K562 (cell line): Measurements from ENCODE around the gene GALNT15. TPM values are rescaled to one million over a fixed set of nuclear protein-coding genes. Genes with fewer than 3 reads are reported as not detected.

ENCODE experiments used
- ATAC-seq: fragments of 200-7000 bp; cut with Tn5 transposase; 3 replicates; pipeline ENCODE4 v1.9.1; 2020; ENCODE audit warnings: moderate library complexity
- BruUV-seq: library from RNA; stranded (reverse); fragments of 400-500 nt; replicated peaks from 2 replicates; lab custom pipeline; 2021; lab: Mats Ljungman, UMichigan
- CTCF ChIA-PET: fragments of 300-600 bp; formaldehyde crosslinking; extraction: SDS; loops from one replicate; lab custom pipeline; 2021; ENCODE audit warnings: low intra/inter-chr PET ratio; lab: Yijun Ruan, JAX
- POLR2A ChIA-PET: fragments of 300-600, 350-650 bp; sonication (Branson Sonifier 250); formaldehyde crosslinking; extraction: SDS; loops from one replicate; lab custom pipeline; 2021; ENCODE audit warnings: antibody characterized with exemption, inconsistent platforms; lab: Yijun Ruan, JAX
- DNase-seq, 4 experiments: peaks; one replicate each; pipeline versions ENCODE4 v3.0.0 to v3.0.0-alpha.2; 2011 to 2018; ENCODE audit warnings: low spot score in 3 of 4, mixed read lengths in 3 of 4; ENCODE audit errors: extremely low read depth in 1 of 4
- FAIRE-seq: peaks from 2 replicates; lab custom pipeline; 2011; peaks lifted over from hg19 to GRCh38; lab: Jason Lieb, UNC
- H2AFZ ChIP-seq: 2 replicates; pipeline ENCODE4 v1.6.0; 2011; ENCODE audit warnings: low read depth, low read length, control low read depth, inconsistent platforms
- H3K27ac ChIP-seq: fragments of 200-600 bp; 3 replicates; pipeline ENCODE4 v1.8.0; 2011; ENCODE audit warnings: low read depth, mild to moderate bottlenecking, control low read depth, inconsistent platforms, low read length, moderate library complexity, mixed read lengths; ENCODE audit errors: extremely low read depth
- H3K27me3 ChIP-seq, 2 experiments: fragments of 300-600 bp in 1 of 2; 2 replicates in 1 of 2; 3 replicates in 1 of 2; pipeline versions ENCODE4 v1.6.0 to v1.8.0; 2011; ENCODE audit warnings: inconsistent platforms in 2 of 2, low read length in 2 of 2, mild to moderate bottlenecking in 1 of 2, mixed read lengths in 1 of 2, moderate library complexity in 1 of 2; ENCODE audit not compliant: control insufficient read depth in 2 of 2, insufficient read depth in 2 of 2
- H3K36me3 ChIP-seq: fragments of 300-600 bp; 3 replicates; pipeline ENCODE4 v1.8.0; 2011; ENCODE audit warnings: mild to moderate bottlenecking, low read length, inconsistent platforms; ENCODE audit not compliant: control insufficient read depth, insufficient read depth
- H3K4me1 ChIP-seq, 2 experiments: fragments of 200-600 bp in 1 of 2; replicated peaks in 1 of 2; 2 replicates in 1 of 2; 3 replicates in 1 of 2; pipeline versions ENCODE4 v1.5.1 to v1.8.0; 2011; ENCODE audit warnings: inconsistent platforms in 2 of 2, low read length in 2 of 2, mild to moderate bottlenecking in 1 of 2, mixed read lengths in 1 of 2, moderate library complexity in 1 of 2; ENCODE audit not compliant: control insufficient read depth in 2 of 2, insufficient read depth in 2 of 2
- H3K4me2 ChIP-seq: 2 replicates; pipeline ENCODE4 v1.6.1; 2011; ENCODE audit warnings: low read length, control low read depth, inconsistent platforms, mixed read lengths; ENCODE audit not compliant: insufficient read depth
- H3K4me3 ChIP-seq: fragments of 200-600 bp; sonication (generic), shearing (Covaris generic); 2 replicates; pipeline ENCODE4 v1.5.1; 2016; ENCODE audit warnings: control low read depth, inconsistent platforms
- H3K79me2 ChIP-seq: fragments of 200-600 bp; 3 replicates; pipeline ENCODE4 v1.8.0; 2011; ENCODE audit warnings: low read length, inconsistent platforms; ENCODE audit not compliant: control insufficient read depth, insufficient read depth
- H3K9ac ChIP-seq, 2 experiments: 2 replicates each; pipeline versions ENCODE4 v1.6.0 to v1.6.1; 2011; ENCODE audit warnings: low read depth in 2 of 2, low read length in 2 of 2, control low read depth in 1 of 2, inconsistent platforms in 1 of 2, mild to moderate bottlenecking in 1 of 2, mixed read lengths in 1 of 2; ENCODE audit not compliant: insufficient read depth in 1 of 2
- H3K9me1 ChIP-seq: one replicate; pipeline ENCODE4 v1.6.0; 2011; ENCODE audit warnings: inconsistent platforms, mild to moderate bottlenecking, low read length, moderate library complexity; ENCODE audit not compliant: control insufficient read depth, insufficient read depth
- H3K9me3 ChIP-seq: replicated peaks from 2 replicates; pipeline ENCODE4 v1.5.1; 2011; ENCODE audit warnings: low read depth, low read length, inconsistent platforms; ENCODE audit not compliant: control insufficient read depth, insufficient read depth
- H4K20me1 ChIP-seq: replicated peaks from 2 replicates; pipeline ENCODE4 v1.6.1; 2011; ENCODE audit warnings: low read length, inconsistent platforms, mixed read lengths; ENCODE audit not compliant: control insufficient read depth, insufficient read depth
- CBX2 ChIP-seq: fragments of 200-600 bp; sonication (generic); IDR thresholded peaks from one replicate; pipeline ENCODE4 v1.6.1; 2012; ENCODE audit warnings: mild to moderate bottlenecking, low read length, inconsistent platforms; ENCODE audit not compliant: insufficient read depth, poor library complexity, severe bottlenecking
- ESRRA ChIP-seq: fragments of 450-650 bp; IDR thresholded peaks from 2 replicates; pipeline ENCODE4 v1.6.1; 2014; ENCODE audit warnings: low read depth, mild to moderate bottlenecking, moderate library complexity, borderline replicate concordance
- EWSR1 ChIP-seq: fragments of 450-650 bp; IDR thresholded peaks from 2 replicates; pipeline ENCODE4 v1.6.1; 2018; ENCODE audit warnings: borderline replicate concordance, mild to moderate bottlenecking, low read depth, moderate library complexity; ENCODE audit not compliant: partially characterized antibody
- FIP1L1 ChIP-seq: fragments of 200-400 bp; formaldehyde crosslinking; IDR thresholded peaks from 2 replicates; pipeline ENCODE4 v1.6.1; 2018; ENCODE audit warnings: mild to moderate bottlenecking, low read depth, low read length; ENCODE audit not compliant: poor library complexity, severe bottlenecking
- FOS ChIP-seq: IDR thresholded peaks from 3 replicates; pipeline ENCODE4 v1.6.1; 2011; ENCODE audit not compliant: insufficient read length; ENCODE audit errors: extremely low read depth
- GABPB2 ChIP-seq: fragments of 250-450 bp; sonication (Bioruptor Pico); conservative IDR thresholded peaks from 2 replicates; pipeline ENCODE4 v1.5.1; 2021; ENCODE audit warnings: mild to moderate bottlenecking
- GTF2F1 ChIP-seq: IDR thresholded peaks from 2 replicates; pipeline ENCODE4 v1.6.1; 2011; ENCODE audit warnings: low read depth, low read length, improper control_type of control experiment
- KAT2B ChIP-seq: IDR thresholded peaks from one replicate; pipeline ENCODE4 v1.6.1; 2012; ENCODE audit warnings: low read depth, mild to moderate bottlenecking, control low read depth, inconsistent platforms, low read length, moderate library complexity
- NR4A1 ChIP-seq, 2 experiments: fragments of 250-450 bp in 1 of 2; fragments of 450-650 bp in 1 of 2; sonication (Bioruptor Pico) in 1 of 2; IDR thresholded peaks; 2 replicates each; pipeline versions ENCODE4 v1.4.0 to v1.6.1; 2016 to 2020; ENCODE audit warnings: mild to moderate bottlenecking in 2 of 2, missing compliant biosample characterization in 1 of 2, missing genetic modification characterization in 1 of 2, moderate library complexity in 1 of 2
- PHB2 ChIP-seq: fragments of 450-650 bp; IDR thresholded peaks from 2 replicates; pipeline ENCODE4 v1.6.1; 2017; ENCODE audit warnings: low read depth
- RBM39 ChIP-seq: fragments of 200-400 bp; formaldehyde crosslinking; optimal IDR thresholded peaks from 2 replicates; pipeline ENCODE3; 2018; ENCODE audit warnings: low read depth, low read length
- RFX1 ChIP-seq: fragments of 450-650 bp; IDR thresholded peaks from 2 replicates; pipeline ENCODE4 v1.6.1; 2016; ENCODE audit warnings: mild to moderate bottlenecking, moderate library complexity
- RFX5 ChIP-seq: IDR thresholded peaks from 2 replicates; pipeline ENCODE4 v1.6.1; 2011; ENCODE audit warnings: low read depth, mild to moderate bottlenecking, improper control_type of control experiment, low read length
- ZFP1 ChIP-seq: fragments of 450-650 bp; formaldehyde crosslinking; IDR thresholded peaks from 2 replicates; pipeline ENCODE4 v1.4.0; 2020; ENCODE audit warnings: mild to moderate bottlenecking, mixed read lengths
- ZNF184 ChIP-seq: sonication (generic); formaldehyde crosslinking; IDR thresholded peaks from 2 replicates; pipeline ENCODE4 v1.5.0; 2020; ENCODE audit warnings: missing genetic modification reagents
- ZNF263 ChIP-seq: sonication (generic); formaldehyde crosslinking; IDR thresholded peaks from 2 replicates; pipeline ENCODE4 v1.8.0; 2022; ENCODE audit warnings: mild to moderate bottlenecking, missing genetic modification reagents, borderline replicate concordance
- in situ Hi-C: fragments of 300-500 bp; cut with MboI; formaldehyde crosslinking; loops from 4 replicates; pipeline ENCODE4 v1.15.0; 2018; ENCODE audit warnings: inconsistent platforms, mixed read lengths
- intact Hi-C: fragments of 100-400 bp; cut with micrococcal nuclease; formaldehyde crosslinking; loops from 2 replicates; pipeline ENCODE4 v1.14.2; 2022
- polyA plus RNA-seq, 8 experiments: library from polyadenylated mRNA; depleted of rRNA in 4 of 8; stranded (reverse) in 5 of 8; unstranded in 3 of 8; fragments of >200 nt; fragmentation: Nextera tagmentation in 2 of 8; fragmentation: Illumina TruSeq in 1 of 8; extraction: Ambion mirVana in 2 of 8; extraction: Trizol in 1 of 8; gene quantifications; 2 replicates each; pipeline versions ENCODE4 v1.2.1 to v1.2.3, GENCODE V29; 2011 to 2014; ENCODE audit warnings: inconsistent platforms in 1 of 8, missing spikeins in 1 of 8
- total RNA-seq, 7 experiments: library from RNA; depleted of rRNA in 6 of 7; stranded (reverse); fragments of >200 nt in 6 of 7; fragmentation: Illumina TruSeq in 2 of 7; extraction: Trizol in 2 of 7; gene quantifications; 2 replicates each; pipeline versions ENCODE4 v1.2.1 to v1.2.3, GENCODE V29; 2011 to 2021; ENCODE audit warnings: low replicate concordance in 1 of 7
- TF ChIP-seq, protein P1 (sequence below): fragments of 250-450 bp; sonication (Bioruptor Pico); IDR thresholded peaks from 2 replicates; pipeline ENCODE4 v1.9.0; 2021; ENCODE audit warnings: mild to moderate bottlenecking
- TF ChIP-seq, protein P2 (sequence below): fragments of 450-650 bp; IDR thresholded peaks from 2 replicates; pipeline ENCODE4 v1.6.1; 2016; ENCODE audit warnings: mild to moderate bottlenecking
- TF ChIP-seq, protein P3 (sequence below): fragments of 250-450 bp; sonication (Bioruptor Pico); IDR thresholded peaks from 2 replicates; pipeline ENCODE4 v1.4.0; 2020

The GALNT15 gene
- total and polyA plus RNA-seq, 9 of the 15 experiments (the other 6 are each of a cell fraction or from before 2014, with no cell fraction given) = not detected

DNA sequence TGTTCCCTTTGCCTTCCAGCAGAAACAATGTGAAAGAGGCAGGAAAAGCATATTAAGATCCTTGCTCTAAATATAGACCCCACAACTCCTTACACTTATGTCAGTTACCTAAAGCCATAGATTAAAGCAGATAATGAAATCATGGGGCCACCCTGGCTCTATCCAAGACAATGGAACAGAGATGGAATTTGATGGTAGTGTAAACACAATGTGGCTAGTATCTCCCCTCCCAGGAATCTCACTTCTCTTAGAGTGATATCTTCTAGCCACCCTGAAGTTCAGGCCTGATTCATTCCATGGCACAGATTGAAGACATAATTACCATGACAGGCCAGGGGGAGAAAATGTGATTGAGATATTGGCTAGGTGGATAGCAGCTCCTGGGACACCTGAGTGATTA is 32.6 kb downstream of the GALNT15 start:
- no peaks in the 10 kb centered on the region for H3K9me1 ChIP-seq
- POLR2A ChIA-PET = no interaction called here

More for the DNA sequence above, 32.6 kb downstream of the GALNT15 start:
- Histone ChIP-seq H3K9ac (no peak overlapping the region), H2AFZ (no peak overlapping the region), H3K79me2 (no peaks in the 10 kb centered on the region), H3K4me3 (no peak overlapping the region), H3K4me1 (no peaks in the 10 kb centered on the region), H3K9me3 (no peaks in the 10 kb centered on the region), H3K4me2 (no peak overlapping the region), H4K20me1 (no peaks in the 10 kb centered on the region), H3K27me3 (peaks cover 34 to 37% of the 10 kb centered on the region in 2 experiments), H3K36me3 (no peaks in the 10 kb centered on the region), H3K27ac (no peak overlapping the region)
- intact Hi-C loops (no loop called here), in situ Hi-C loops (no loop called here)
- no peak for DNase-seq
- TF ChIP-seq RFX5 (no peak), CBX2 (no peak), ZNF184 (no peak), ZFP1 (no peak), EWSR1 (no peak), GABPB2 (CRISPR knock-in tag) (no peak), ESRRA (no peak), NR4A1 (CRISPR knock-in tag; IDR thresholded peaks at IDR 0.05) (no peak), NR4A1 (tag; IDR thresholded peaks at IDR 0.05) (no peak), GTF2F1 (no peak), PHB2 (no peak), RBM39 (no peak), ZNF263 (CRISPR knock-in tag) (no peak), KAT2B (no peak), FOS (no peak), FIP1L1 (no peak), RFX1 (no peak)
- TF ChIP-seq, protein P1, sequence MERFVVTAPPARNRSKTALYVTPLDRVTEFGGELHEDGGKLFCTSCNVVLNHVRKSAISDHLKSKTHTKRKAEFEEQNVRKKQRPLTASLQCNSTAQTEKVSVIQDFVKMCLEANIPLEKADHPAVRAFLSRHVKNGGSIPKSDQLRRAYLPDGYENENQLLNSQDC (CRISPR knock-in tag) = no peak
- TF ChIP-seq, protein P2, sequence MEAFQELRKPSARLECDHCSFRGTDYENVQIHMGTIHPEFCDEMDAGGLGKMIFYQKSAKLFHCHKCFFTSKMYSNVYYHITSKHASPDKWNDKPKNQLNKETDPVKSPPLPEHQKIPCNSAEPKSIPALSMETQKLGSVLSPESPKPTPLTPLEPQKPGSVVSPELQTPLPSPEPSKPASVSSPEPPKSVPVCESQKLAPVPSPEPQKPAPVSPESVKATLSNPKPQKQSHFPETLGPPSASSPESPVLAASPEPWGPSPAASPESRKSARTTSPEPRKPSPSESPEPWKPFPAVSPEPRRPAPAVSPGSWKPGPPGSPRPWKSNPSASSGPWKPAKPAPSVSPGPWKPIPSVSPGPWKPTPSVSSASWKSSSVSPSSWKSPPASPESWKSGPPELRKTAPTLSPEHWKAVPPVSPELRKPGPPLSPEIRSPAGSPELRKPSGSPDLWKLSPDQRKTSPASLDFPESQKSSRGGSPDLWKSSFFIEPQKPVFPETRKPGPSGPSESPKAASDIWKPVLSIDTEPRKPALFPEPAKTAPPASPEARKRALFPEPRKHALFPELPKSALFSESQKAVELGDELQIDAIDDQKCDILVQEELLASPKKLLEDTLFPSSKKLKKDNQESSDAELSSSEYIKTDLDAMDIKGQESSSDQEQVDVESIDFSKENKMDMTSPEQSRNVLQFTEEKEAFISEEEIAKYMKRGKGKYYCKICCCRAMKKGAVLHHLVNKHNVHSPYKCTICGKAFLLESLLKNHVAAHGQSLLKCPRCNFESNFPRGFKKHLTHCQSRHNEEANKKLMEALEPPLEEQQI = no peak
- TF ChIP-seq, protein P3, sequence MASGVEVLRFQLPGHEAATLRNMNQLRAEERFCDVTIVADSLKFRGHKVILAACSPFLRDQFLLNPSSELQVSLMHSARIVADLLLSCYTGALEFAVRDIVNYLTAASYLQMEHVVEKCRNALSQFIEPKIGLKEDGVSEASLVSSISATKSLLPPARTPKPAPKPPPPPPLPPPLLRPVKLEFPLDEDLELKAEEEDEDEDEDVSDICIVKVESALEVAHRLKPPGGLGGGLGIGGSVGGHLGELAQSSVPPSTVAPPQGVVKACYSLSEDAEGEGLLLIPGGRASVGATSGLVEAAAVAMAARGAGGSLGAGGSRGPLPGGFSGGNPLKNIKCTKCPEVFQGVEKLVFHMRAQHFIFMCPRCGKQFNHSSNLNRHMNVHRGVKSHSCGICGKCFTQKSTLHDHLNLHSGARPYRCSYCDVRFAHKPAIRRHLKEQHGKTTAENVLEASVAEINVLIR (CRISPR knock-in tag) = no peak
- FAIRE-seq = no peak
- ATAC-seq = no peak
- no TSS peak for BruUV-seq
- CTCF ChIA-PET = no interaction called here
